ENCODE measurements around the gene ADAMTS15.

ADAMTS15 gene, protein sequence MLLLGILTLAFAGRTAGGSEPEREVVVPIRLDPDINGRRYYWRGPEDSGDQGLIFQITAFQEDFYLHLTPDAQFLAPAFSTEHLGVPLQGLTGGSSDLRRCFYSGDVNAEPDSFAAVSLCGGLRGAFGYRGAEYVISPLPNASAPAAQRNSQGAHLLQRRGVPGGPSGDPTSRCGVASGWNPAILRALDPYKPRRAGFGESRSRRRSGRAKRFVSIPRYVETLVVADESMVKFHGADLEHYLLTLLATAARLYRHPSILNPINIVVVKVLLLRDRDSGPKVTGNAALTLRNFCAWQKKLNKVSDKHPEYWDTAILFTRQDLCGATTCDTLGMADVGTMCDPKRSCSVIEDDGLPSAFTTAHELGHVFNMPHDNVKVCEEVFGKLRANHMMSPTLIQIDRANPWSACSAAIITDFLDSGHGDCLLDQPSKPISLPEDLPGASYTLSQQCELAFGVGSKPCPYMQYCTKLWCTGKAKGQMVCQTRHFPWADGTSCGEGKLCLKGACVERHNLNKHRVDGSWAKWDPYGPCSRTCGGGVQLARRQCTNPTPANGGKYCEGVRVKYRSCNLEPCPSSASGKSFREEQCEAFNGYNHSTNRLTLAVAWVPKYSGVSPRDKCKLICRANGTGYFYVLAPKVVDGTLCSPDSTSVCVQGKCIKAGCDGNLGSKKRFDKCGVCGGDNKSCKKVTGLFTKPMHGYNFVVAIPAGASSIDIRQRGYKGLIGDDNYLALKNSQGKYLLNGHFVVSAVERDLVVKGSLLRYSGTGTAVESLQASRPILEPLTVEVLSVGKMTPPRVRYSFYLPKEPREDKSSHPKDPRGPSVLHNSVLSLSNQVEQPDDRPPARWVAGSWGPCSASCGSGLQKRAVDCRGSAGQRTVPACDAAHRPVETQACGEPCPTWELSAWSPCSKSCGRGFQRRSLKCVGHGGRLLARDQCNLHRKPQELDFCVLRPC

DNA sequence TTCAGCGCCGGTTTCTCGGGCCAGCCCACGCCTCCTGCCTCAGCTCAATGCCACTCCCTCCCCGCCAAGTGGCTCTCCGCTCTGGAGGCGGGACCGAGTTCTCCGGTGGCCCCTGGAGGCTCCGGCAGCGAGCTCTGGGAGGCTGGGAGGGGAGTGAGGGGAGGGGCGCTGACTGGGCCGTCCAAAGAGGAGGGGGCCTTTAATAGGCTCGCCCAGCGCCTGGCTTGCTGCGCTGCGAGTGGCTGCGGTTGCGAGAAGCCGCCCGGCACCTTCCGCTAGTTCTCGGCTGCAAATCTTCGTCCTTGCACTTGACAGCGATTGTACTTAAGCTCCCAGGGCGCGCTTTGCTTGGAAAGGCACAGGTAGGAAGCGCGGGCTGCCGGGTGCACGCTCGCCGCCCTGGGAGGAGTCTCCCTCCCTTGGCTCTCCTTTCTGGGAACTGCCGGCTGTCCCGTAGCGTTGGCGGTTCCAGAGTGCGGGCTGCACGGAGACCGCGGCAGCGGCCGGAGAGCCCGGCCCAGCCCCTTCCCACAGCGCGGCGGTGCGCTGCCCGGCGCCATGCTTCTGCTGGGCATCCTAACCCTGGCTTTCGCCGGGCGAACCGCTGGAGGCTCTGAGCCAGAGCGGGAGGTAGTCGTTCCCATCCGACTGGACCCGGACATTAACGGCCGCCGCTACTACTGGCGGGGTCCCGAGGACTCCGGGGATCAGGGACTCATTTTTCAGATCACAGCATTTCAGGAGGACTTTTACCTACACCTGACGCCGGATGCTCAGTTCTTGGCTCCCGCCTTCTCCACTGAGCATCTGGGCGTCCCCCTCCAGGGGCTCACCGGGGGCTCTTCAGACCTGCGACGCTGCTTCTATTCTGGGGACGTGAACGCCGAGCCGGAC lies at the start of gene ADAMTS15:
ADAMTS15 (plus strand) TSS at position 230 of the 894 bp plus-strand sequence; CDS start at position 559, 329 bp downstream.
- peak; percentile 67 for DNase-seq

DNA sequence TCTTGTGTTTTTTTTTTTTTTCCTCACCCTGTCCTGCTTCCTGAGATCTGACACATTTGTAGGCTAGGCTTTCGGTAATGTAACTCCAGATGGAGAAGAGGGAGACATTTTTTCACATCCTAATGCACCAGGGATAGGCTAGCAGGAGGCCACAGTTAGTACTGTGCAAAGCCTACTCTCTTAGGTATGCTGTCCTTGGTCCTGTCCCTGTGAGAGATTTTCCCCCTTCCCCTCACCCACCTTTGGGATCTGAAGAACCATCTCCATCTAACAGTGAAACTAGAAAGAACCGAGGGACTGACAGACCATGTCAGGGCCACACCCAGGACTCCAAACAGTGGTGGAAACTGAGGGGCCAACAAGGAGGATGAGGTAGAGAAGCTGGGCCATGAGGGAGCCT lies 49.2 kb upstream of the ADAMTS15 start:
- no peak for DNase-seq

DNA sequence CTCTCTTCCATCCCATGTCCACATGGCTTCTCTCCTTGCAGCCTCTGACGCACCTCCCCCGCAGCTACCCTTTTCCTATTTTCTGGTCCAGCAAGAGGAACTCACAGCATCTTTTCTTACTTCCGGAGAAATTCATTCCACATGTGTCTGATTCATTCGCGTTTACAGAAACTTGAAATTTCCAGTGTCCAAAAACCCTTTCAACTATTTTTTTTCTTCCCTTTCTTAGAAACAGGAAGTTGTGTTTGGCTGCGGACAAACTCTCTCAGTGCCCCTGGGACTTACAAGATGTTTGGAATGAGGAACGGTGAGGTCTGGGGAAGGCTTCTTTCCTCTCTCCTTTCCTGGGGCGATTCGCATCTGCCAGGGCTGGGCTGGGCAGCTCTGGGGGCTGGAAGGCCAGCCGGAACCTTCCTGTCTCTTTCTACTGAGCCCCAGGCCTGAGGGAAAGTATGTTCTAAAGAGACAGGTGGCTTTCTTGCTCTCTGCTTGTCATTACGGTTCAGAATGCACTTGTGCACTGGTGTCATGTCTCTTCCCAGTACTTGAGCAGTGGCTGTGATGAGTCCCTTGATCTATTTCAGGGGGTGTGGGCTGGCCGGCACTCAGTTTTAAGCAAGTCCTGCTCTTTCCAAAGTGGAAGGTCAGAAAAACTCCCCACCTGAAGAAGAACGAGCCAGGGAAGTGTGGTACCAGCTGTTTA lies 47.5 kb upstream of the ADAMTS15 start:
- DNase-seq = no peak

DNA sequence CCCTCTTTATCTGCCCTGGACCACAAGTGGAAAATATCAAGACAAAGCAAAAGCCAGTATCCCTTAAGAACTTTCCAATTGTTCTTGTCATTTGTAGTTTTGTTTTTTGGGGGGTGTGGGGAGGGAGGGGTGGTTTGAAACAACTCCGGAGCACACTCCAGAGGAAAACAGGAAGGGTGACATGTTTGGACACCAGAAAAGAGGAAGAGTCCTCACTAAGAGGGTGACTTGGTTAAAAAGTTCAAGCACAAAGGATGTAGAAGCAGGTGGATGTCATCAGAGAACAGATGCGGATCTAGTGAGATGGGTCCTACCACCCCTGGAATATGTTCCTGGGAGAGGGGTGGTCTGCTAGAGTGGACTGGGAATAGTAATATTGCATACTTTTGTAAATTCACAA lies 45.9 kb upstream of the ADAMTS15 start:
- no peak for DNase-seq

DNA sequence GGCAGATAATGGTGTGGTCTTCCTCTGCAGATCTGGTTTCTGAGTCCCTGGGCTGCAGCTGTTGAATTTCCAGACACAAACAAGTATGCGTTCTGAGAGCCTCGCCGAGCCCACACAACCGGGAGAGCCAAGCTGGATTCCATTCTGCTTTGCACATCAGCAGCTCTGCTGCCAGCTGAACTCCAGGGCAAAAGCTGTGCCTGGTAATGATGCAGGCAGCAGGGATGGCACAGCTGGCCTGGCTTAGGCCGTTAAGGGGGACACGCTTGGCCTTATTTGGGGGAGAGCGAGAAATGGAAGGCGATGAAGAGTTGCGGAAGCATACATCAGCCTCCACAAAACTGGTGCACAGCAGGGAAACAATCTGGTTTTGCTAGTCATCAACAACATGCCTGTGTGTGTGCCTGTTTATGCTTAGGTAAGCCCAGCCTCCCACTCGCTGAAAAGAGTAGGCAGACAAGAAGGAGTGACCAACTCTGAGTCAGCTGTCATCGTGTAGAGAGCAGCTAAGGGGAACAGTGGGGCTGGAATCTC lies 45.1 kb upstream of the ADAMTS15 start:
- no peak for DNase-seq

DNA sequence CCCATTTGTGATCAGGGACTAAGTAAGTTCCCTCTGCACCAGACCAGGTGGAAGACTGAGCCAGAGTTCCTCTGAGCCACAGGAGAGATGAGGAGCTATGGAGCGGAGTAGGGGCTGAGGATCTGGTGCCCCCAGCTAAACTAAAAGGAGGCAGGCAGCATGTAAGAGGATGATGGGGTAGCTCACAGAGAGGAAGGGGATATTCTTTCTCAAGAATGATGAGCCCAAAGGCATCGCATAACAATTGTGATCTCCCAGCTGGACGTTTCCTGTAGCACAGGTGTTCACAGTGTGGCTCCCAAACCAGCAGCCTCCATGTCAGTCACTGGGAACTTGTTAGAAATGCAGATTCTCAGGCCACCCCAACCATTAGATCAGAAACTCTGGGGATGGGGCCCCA lies 44.5 kb upstream of the ADAMTS15 start:
- no peak for DNase-seq

DNA sequence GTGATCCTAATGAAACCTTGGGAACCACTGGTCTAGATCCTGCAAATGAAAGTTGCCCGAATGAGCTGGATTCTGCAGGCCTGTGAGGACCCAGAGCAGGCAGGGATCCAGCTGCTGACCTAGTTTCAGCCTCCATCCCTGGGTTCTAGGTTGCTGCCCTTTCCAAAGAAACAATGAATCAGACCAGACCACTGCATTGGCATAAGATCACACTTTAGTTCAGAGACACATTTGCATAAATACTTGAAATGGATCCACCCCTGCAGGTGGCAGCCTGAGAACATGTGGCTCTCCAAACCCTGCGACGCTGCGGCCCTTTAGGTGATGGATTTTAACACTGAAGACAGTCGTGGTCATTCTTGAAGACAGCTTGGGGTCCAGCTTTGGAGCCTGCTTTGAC lies 43.7 kb upstream of the ADAMTS15 start:
- no peak for DNase-seq

DNA sequence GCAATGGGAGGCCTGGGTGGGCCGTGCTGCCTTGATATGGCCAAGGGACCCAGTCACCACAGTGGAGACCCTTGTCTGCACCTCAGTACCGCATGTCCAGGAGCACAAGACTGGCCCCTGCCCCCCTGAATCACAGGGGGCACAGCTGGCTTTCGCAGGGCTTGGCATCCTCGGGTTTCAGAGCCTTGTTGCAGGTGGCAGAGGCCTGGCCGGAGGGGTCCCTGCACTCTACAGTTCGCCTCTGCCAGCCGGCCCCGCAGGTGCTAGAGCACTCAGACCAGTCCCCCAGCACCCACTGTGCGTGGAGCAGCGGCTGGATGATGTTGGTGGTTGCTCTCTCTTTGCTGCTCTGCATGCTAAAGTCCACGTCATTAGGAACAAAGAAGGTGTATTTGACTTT lies 43.0 kb upstream of the ADAMTS15 start:
- DNase-seq = no peak

DNA sequence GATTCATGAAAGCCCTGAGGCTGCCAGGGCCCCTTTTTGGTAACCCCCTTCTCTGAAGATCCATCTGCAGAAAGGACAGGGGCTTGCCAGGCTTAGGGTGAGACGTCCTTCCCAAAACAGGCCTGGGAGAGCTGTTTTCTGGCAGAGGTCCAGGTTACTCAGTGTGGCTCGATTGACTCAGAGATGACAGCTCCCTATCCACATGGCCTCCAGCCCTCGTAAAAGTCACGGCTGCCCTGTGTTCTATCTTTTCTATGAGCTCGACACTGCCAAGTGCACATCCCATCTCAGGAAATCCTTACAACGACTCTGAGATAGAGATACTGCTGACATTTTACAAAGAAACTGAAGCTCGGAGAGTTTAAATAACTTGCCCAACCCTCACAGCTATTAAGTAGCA lies 40.5 kb upstream of the ADAMTS15 start:
- no peak for DNase-seq

DNA sequence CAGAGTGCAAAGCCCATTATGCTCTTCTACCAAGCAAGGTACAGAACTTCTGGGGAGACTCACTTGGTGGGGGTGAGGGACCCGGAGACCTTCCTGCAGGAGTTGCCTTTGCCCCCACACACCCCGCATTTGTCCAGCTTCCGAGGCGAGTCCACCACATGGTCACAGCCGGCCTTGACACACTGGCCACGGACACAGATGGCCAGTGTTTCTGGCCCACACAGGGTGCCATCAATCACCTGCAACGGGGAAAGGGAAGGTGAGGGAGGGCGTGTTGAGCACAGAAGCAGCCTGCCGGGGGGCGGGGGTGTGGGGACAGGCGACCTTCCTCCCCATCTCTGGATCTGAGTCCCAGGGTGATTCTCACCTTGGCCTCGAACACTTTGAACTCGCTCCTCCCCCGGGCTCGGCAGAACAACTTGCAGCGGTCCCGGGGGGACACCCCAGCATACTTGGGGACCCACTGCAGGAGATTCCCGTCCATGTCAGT lies 40.0 kb upstream of the ADAMTS15 start:
- DNase-seq = no peak

DNA sequence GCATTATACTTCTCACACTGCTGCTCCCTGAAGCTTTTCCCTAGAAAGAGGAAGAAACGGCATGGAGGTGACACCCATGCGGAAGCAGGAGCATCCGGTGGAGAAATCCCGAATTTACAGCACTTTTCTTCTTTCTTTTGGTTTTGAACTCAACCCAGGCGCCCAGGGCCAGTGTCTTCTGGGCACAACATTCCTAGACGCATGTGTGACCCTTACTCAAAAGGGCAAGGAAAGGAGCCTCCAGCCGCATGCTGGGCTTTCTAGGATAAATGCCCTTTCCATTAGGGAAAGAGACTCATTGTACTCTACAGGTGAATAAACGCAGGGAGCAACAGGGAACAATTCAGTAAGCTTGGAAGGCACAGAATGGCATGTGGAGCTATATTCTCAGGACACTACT lies 39.5 kb upstream of the ADAMTS15 start:
- no peak for DNase-seq

DNA sequence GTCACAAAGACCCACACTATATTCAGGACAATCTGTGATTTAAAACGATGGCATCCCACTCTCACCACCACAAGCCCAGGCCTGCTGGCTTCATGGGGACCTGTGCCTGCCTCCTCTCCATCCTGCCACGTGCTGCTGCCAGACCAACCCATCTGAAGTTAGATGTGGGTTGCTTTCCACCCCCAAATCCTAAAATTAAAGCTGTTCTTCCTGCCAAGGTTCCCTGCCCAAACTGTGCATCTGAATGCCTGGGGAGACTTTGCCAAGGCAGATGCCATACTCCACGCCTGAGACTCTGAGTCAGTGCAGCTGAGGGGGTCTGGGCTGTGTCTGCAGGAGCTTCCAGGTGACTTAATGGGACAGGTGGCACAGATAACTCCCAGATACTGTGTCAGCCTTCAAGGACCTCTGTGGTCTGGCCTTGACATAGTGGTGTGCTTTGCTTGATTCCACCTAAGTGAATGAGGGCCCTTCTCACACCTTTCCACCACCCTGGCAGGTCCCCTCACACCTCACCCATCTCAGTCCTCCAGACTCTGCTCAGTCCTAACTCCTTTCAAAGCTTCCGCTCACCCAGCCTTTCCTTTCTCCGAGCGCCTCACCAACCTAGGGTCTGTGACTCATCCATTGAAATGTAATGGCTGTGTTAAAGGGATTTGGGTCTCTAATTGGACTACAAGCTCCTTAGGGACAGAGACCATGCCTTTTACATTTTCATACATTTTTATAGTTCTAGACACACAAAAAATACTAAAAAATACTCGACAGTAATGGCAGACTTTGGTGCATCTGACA lies 38.7 kb upstream of the ADAMTS15 start:
- DNase-seq = no peak

DNA sequence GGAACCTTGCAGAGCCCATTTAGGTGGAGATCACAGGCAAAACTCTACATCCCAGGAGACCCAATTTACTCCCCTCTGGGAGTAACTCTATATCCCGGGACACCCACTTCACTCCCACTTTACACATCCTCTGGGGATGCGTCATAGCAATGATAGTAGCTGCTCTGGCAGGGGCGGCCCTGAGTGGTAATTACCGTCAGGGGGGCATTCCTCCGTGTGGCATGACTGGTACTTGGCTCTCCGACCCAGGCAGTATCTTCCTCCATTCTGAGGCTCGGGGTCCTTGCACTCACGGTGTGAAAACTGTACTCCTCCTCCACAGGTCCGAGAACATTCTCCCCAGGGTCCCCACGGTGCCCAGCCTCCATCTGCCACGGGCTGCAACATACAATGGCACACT lies 37.2 kb upstream of the ADAMTS15 start:
- DNase-seq = no peak

DNA sequence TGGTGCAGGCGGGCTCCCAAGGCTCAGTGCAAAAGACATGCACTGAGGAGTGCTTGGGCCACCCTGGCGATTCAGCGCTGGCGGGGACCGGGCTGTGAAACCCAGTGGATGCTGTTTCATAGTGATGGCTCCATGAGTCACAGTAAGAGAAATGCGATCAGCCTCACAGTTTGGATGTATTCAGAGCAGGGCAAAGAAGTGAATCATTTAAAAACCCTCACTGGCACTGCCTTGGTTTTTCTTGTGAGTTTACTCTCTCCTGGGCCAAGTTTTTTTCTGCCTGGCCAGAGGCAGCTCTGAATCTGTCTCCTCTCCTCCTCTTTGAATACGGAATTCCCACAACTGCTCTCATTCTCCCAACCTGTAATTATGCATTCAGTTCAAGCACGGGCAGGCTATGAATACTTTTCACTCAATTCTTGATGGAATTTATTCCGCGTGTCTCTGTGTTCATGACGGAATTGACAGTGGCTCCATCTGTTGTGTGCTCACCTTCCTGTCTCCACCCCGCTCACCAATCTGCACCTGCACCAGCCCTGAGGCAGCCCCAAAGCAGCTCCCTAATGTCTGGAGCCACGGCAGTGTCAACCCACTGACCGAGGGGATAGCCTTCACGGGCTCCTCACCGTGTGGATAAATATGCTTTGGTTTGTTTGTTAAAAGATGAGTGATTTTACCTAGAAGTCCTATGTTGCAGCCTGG lies 34.9 kb upstream of the ADAMTS15 start:
- no peak for DNase-seq

DNA sequence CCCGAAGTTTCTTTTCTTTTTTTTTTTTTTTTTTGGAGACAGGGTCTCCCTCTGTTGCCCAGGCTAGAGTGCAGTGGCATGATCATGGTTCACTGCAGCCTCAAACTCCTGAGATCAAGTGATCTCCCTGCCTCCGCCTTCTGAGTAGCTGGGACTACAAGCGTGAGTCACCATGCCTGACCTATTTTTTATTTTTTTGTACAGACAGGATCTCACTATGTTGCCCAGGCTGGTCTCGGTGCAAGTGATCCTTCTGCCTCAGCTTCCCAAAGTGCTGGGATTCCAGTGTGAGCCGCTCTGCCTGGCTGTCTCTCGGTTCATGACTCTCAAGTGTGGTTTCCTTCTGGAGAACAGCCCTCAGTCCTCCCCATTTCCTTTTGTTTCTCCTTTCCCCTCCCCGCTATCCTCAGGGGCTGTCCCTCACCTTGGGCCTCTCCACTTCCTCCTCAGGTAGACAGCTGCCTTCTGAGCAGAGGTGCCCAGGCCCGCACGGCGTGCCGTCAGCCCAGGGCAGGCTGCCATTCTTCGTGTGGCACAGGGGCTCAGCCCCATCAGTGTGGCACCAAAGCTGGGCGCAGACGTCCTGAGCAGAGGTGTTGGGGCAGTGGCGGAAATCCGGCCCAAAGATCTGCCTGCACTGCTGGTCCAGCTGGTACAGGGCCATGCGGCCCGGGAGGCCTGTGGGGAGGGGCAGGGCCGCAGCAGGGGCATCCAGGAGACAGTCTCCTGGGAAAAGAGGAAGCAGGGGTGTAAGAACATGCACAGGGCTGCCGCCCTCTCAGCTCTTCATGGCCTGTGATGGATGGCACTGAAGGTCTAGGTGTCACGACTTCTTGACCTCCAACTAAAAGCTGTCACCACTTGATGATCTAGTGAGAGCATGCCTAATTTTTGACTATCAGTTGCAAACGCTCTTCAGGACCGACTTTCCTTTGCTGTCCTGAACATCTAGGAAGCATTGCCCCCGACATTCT lies 34.1 kb upstream of the ADAMTS15 start:
- no peak for DNase-seq

DNA sequence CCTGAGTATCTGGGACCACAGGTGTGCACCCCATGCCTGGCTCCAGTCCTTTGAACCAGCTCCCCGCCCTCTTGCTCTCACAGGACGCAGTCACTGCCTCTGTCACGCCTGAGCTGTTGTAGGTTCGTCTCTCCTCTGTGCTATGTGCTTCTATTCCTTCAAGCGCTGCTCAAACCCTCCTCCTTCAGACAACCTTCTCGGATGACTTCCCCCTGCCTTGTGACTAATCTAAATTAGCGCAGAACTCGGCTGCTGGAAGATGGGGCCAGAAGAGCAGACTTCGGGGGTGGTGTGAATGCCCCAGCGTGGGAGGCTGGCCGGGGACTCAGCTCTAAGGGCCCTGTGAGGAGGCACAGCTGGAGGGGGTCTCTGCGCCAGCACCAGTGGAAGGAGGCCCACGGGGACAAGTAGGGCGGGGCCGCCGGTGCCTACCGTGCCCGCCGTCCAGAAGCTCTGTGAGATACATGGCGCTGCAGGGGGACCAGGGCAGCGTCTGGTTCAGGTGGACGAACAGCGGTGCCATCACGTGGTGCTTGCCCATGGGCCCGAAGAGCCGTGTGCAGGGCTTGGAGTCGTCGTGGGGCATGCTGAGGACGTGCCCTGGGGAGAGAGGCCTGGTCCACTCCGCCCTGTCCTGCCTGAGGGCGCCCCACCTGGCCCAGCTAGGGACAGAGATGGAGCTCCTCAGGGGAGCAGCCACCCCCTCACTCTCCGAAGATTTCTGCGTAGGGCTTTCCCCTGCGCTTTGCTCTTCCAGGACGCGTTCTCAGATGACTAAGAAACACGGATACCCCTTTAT lies 32.5 kb upstream of the ADAMTS15 start:
- no peak for DNase-seq

DNA sequence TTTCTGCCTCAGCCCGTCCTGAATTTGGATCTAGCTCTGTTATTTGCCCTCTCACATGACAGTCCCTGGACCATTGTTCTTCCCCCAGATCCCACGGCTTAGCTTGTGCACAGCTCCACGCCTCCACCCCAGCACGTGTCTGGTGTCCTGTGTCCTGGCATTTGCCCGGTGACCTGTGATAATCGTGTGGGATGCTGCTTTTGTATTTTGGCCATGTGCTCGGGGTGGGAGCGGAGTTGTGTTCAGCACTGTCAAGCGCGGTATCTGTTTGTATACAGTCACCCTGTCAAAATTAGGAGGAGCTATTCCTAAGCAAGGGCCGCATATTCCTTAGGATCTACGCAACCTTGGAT lies 31.9 kb upstream of the ADAMTS15 start:
- no peak for DNase-seq

DNA sequence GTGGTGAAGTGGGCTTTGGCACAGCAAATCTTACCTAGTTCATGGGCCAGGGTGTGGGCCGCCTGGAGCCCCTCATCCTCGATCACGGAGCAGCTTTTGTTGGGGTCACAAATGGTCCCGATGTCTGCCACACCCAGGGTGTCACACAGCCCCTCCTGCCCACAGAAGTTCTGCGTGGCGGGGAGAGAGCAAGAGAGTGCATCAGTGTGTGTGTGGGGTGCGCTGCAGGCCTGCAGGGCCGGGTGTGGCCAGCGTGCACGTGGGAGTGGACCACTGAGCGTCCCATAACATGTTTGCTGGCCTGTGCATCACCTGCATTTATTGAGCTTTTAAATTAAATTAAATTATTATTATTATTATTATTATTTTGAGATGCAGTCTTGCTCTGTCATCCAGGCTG lies 31.5 kb upstream of the ADAMTS15 start:
- DNase-seq = no peak
